Panc1 (cell line): ENCODE data around the gene ASPM. TPM values are rescaled to one million over a fixed set of nuclear protein-coding genes. Genes with fewer than 3 reads are reported as not detected.

ENCODE experiments used
- ATAC-seq: fragments of 200-7000 bp; cut with Tn5 transposase; 2 replicates; pipeline ENCODE4 v1.9.1; 2020; ENCODE audit warnings: mild to moderate bottlenecking, moderate library complexity
- BruUV-seq: library from RNA; stranded (reverse); fragments of 400-500 nt; replicated peaks from 2 replicates; lab custom pipeline; 2021; lab: Mats Ljungman, UMichigan
- CTCF ChIA-PET: fragments of 300-600 bp; sonication (Branson Sonifier 250); formaldehyde crosslinking; loops from one replicate; lab custom pipeline; 2022; ENCODE audit warnings: antibody characterized with exemption; lab: Charles Lee
- POLR2A ChIA-PET: fragments of 300-600 bp; sonication (Branson Sonifier 250); formaldehyde crosslinking; loops from one replicate; lab custom pipeline; 2022; ENCODE audit warnings: antibody characterized with exemption; lab: Charles Lee
- DNase-seq: peaks from one replicate; pipeline ENCODE4 v3.0.0-alpha.2; 2010; ENCODE audit warnings: low read depth, low spot score
- H3K27ac ChIP-seq: 2 replicates; pipeline ENCODE4 v1.5.1; 2011; ENCODE audit warnings: mild to moderate bottlenecking, low read length, inconsistent platforms
- H3K27me3 ChIP-seq: fragments of 200-500 bp; sonication (Bioruptor generic); 2 replicates; pipeline ENCODE4 v1.6.0; 2014; ENCODE audit warnings: low read length, inconsistent platforms; ENCODE audit not compliant: control insufficient read depth, insufficient read depth
- H3K36me3 ChIP-seq: fragments of 200-500 bp; sonication (Bioruptor generic); 2 replicates; pipeline ENCODE4 v1.5.1; 2014; ENCODE audit warnings: inconsistent platforms, mild to moderate bottlenecking, low read length, moderate library complexity; ENCODE audit not compliant: control insufficient read depth, insufficient read depth
- H3K4me1 ChIP-seq: 2 replicates; pipeline ENCODE4 v1.5.1; 2011; ENCODE audit warnings: inconsistent platforms, mild to moderate bottlenecking, low read length, moderate library complexity; ENCODE audit not compliant: control insufficient read depth, insufficient read depth
- H3K4me3 ChIP-seq, 2 experiments: 2 replicates each; pipeline ENCODE4 v1.5.1; 2011 to 2012; ENCODE audit warnings: low read depth in 2 of 2, low read length in 2 of 2, mild to moderate bottlenecking in 2 of 2, inconsistent platforms in 1 of 2, moderate library complexity in 1 of 2
- H3K9me3 ChIP-seq: fragments of 200-500 bp; sonication (Bioruptor generic); 2 replicates; pipeline ENCODE4 v1.5.1; 2014; ENCODE audit warnings: low read depth, mild to moderate bottlenecking, inconsistent platforms, low read length, moderate library complexity; ENCODE audit not compliant: control insufficient read depth, insufficient read depth
- CTCF ChIP-seq: fragments of 450-650 bp; IDR thresholded peaks from 2 replicates; pipeline ENCODE4 v1.5.1; 2017; ENCODE audit warnings: mild to moderate bottlenecking
- POLR2AphosphoS5 ChIP-seq: IDR thresholded peaks from 2 replicates; pipeline ENCODE4 v1.6.1; 2012; ENCODE audit warnings: mild to moderate bottlenecking, low read depth, low read length, moderate library complexity
- REST ChIP-seq, 2 experiments: IDR thresholded peaks; 2 replicates each; pipeline ENCODE4 v1.6.1; 2011 to 2012; ENCODE audit warnings: low read depth in 2 of 2, control low read depth in 1 of 2, low read length in 1 of 2, mild to moderate bottlenecking in 1 of 2, moderate library complexity in 1 of 2; ENCODE audit not compliant: insufficient read depth in 1 of 2
- SIN3A ChIP-seq: IDR thresholded peaks from 2 replicates; pipeline ENCODE4 v1.6.1; 2012; ENCODE audit warnings: low read depth, mild to moderate bottlenecking, low read length, moderate library complexity, borderline replicate concordance; ENCODE audit not compliant: insufficient read depth
- TCF7L2 ChIP-seq: IDR thresholded peaks from 2 replicates; pipeline ENCODE4 v1.6.1; 2011; ENCODE audit warnings: mild to moderate bottlenecking, low read depth, low read length, inconsistent platforms
- in situ Hi-C: cut with HindIII; loops from 2 replicates; pipeline ENCODE4 v1.10.0; 2016; ENCODE audit warnings: low sequenced_read_pairs, low pct_unique_long_range_greater_than_20kb
- intact Hi-C: fragments of 100-400 bp; cut with micrococcal nuclease; formaldehyde crosslinking; loops from one replicate; pipeline ENCODE4 v1.10.0; 2022; ENCODE audit not compliant: unreplicated experiment
- total RNA-seq: library from RNA; stranded (reverse); gene quantifications from one replicate; pipeline ENCODE4 v1.2.1, GENCODE V29; 2021; ENCODE audit not compliant: unreplicated experiment

The ASPM gene
- total RNA-seq, 1 experiment from 2014 or later = 26.9 TPM

- Histone ChIP-seq H3K9me3 (no peaks in the 10 kb centered on the region), H3K27me3 (no peaks in the 10 kb centered on the region), H3K4me1 (no peaks in the 10 kb centered on the region), H3K36me3 (peaks cover 33% of the 10 kb centered on the region), H3K27ac (no peak overlapping the region), H3K4me3 (no peak overlapping the region)
- ATAC-seq = no peak
- no TSS peak for BruUV-seq
- ChIA-PET POLR2A (no interaction called here), CTCF (no interaction called here)
- in situ Hi-C loops (no loop called here), intact Hi-C loops (no loop called here)
- DNase-seq = no peak
- TF ChIP-seq REST (IDR thresholded peaks at IDR 0.05; ENCODE audit: insufficient read depth in 1 of 2, low read depth in 2 of 2, low read length in 1 of 2) = no peak
- no peak for TF ChIP-seq SIN3A
- TF ChIP-seq TCF7L2 = no peak
- TF ChIP-seq CTCF = no peak
- no peak for TF ChIP-seq POLR2AphosphoS5
Measured at GRCh38 chr1:197182716-197183115, 36.2 kb upstream of the ASPM start.

- in situ Hi-C loops = no loop called here
- BruUV-seq = no TSS peak
- intact Hi-C loops = no loop called here
Measured at GRCh38 chr1:197181982-197182381, 35.5 kb upstream of the ASPM start.

More at GRCh38 chr1:197181982-197182381, 35.5 kb upstream of the ASPM start:
- H3K4me1 ChIP-seq = no peaks in the 10 kb centered on the region
- POLR2A ChIA-PET = no interaction called here
- H3K27ac ChIP-seq = no peak overlapping the region
- H3K9me3 ChIP-seq = no peaks in the 10 kb centered on the region
- no peak for DNase-seq
- ATAC-seq = no peak
- TF ChIP-seq REST (IDR thresholded peaks at IDR 0.05; ENCODE audit: insufficient read depth in 1 of 2, low read depth in 2 of 2, low read length in 1 of 2) = no peak
- no peak for TF ChIP-seq CTCF
- no peak for TF ChIP-seq TCF7L2
- no peak for TF ChIP-seq SIN3A
- no peak for TF ChIP-seq POLR2AphosphoS5
- H3K36me3 ChIP-seq = peaks cover 30% of the 10 kb centered on the region
- no peak overlapping the region for H3K4me3 ChIP-seq
- H3K27me3 ChIP-seq = no peaks in the 10 kb centered on the region
- CTCF ChIA-PET = no interaction called here
